HG03103 (cell line): ENCODE data around the gene TSTD2.
"Not testable (repeated sequence)": the region's sequence is repeated elsewhere in the genome, so short reads cannot be mapped to it uniquely, and the experiment has no call there.

Experiments
- ATAC-seq: cut with Tn5 transposase; IDR thresholded peaks from one replicate; pipeline ENCODE4 v1.9.1; 2021; ENCODE audit warnings: low read depth; ENCODE audit not compliant: unreplicated experiment

Gene TSTD2

DNA sequence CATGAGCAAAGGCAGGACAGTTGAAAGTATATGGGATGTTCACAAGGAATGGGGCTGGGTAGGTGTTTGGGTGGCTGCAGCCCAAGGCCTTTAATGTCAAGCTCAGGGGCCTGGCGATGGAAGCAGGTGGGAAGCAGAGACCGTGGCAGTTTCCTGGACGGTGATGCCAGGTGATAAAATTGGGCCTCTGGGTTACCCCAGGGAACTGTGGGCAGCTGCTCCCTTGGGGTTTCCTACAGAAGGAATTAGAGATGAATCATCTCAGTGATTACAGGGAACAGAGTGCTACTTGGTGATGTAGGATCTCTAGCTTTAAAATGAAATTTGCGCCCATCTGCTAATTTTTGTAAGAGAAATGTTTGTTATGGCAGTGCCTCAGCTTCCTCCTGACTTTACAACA lies 39.2 kb downstream of the TSTD2 start:
- ATAC-seq = no peak

DNA sequence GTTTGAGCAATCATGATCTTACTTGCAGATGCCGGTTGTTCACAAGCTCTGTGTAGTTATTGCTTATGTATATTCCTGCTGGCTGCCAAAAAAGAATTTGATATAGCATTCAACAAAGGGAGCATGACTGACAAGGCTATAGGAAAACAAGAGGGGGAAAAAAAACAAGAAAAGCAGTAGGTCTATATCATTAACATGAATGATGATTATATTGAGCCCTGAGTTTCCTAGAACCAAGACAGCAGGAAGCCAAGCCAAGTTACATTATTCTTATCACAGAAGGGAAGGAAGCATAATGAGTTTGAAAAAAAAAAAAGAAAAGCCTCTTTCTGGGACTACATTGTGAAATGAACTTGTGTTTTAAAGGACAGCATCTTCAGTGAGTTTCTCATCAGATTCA lies 41.0 kb downstream of the TSTD2 start:
- no peak for ATAC-seq

DNA sequence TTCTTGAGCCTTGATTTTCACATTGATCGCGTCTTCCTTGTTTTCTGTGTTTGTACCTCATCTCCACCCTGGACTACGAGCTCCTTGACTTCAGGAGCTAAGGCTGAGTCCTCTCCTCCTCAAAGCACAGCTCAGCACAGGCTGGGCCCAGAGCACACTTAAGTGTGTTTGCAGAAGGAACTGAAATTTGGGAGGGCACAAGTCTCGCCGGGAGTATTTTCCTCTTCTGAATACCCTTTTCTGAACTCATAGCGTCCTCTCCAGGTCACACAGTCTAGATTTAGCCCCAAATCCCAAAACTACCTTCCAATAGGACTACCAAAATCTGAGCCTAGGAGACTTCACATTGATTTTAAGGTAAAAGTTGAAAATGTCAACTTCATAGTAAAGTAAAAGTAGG lies 41.6 kb downstream of the TSTD2 start:
- no peak for ATAC-seq

DNA sequence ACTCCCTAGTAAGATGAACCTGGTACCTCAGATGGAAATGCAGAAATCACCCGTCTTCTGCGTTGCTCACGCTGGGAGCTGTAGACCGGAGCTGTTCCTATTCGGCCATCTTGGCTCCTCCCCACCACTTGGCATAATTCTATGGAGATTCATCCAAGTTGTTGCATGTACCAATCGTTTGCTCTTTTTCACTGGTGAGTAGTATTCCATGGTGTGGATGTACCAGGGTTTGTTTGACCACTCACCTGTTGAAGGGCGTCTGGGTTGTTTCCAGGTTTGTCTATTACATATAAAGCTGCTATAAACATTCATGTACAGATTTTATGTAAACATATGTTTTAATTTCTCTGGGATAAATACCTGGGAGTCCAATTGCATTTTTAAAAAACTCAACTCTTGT lies 46.3 kb downstream of the TSTD2 start:
- ATAC-seq = not testable (repeated sequence)

DNA sequence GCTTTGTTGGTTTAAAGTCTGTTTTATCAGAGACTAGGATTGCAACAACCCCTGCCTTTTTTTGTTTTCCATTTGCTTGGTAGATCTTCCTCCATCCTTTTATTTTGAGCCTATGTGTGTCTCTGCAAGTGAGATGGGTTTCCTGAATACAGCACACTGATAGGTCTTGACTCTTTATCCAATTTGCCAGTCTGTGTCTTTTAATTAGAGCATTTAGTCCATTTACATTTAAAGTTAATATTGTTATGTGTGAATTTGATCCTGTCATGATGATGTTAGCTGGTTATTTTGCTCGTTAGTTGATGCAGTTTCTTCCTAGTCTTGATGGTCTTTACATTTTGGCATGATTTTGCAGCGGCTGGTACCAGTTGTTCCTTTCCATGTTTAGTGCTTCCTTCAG lies 48.4 kb downstream of the TSTD2 start:
- not testable (repeated sequence) for ATAC-seq

DNA sequence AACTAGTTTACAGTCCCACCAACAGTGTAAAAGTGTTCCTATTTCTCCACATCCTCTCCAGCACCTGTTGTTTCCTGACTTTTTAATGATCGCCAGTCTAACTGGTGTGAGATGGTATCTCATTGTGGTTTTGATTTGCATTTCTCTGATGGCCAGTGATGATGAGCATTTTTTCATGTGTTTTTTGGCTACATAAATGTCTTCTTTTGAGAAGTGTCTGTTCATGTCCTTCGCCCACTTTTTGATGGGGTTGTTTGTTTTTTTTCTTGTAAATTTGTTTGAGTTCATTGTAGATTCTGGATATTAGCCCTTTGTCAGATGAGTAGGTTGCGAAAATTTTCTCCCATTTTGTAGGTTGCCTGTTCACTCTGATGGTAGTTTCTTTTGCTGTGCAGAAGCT lies 51.6 kb downstream of the TSTD2 start:
- ATAC-seq = not testable (repeated sequence)

DNA sequence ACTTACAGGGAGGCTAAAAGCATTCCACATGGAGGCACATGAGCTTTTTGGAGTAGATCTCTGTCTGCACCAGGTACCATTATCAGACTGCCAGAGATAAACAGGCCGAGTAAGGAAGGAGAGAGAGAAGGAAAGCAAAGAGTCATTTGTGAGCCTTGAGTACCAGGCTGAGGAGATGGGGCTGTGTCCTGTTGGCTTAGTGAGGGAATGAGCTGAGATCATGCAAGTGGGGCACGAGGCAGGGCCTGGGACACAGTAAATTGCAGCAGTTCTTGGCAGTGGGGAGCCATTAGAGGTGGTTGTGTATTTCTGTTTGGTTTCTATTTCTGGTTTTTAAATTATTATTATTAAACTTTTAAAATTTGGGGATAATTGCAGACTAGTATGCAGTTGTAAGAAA lies 53.3 kb downstream of the TSTD2 start:
- no peak for ATAC-seq

DNA sequence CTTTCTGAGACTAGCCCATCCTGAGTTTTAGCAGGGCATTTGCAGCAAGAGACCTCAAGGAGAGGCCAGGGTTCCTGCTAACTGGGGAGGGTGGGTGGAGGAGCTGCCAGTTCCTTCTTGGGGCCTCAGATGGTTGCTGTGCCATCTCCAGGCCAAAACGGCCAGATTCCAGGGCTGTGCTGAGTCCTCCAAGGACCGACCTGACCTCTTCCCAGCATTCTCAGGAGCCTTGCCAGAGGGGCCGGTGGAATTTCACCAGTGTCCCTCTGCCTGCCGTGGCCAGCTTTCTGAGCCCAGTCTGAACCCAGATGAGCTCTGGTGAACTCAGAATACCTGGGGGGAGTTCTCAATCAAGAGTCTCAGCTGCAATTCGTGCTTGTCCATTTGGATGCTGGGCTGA lies 54.3 kb downstream of the TSTD2 start:
- no peak for ATAC-seq

DNA sequence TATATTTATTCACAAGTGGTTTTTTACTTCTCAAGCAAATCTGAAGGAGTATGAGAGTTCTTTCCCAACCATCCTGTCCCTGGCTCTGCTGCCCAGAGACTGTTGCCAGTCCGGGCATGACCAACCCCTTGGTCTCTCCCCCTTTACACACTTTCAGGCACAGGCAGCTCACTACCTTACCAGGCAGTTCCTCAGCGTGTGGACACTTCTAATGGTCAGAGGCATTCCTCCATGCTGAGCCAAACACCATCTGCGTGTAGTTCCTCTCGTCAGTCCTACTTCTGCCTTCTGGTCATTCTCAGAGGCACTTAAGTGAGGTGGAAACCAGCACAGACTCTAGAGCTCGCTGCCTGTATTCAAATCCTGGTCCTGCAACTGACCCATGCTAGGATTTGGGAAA lies 56.1 kb downstream of the TSTD2 start:
- no peak for ATAC-seq

DNA sequence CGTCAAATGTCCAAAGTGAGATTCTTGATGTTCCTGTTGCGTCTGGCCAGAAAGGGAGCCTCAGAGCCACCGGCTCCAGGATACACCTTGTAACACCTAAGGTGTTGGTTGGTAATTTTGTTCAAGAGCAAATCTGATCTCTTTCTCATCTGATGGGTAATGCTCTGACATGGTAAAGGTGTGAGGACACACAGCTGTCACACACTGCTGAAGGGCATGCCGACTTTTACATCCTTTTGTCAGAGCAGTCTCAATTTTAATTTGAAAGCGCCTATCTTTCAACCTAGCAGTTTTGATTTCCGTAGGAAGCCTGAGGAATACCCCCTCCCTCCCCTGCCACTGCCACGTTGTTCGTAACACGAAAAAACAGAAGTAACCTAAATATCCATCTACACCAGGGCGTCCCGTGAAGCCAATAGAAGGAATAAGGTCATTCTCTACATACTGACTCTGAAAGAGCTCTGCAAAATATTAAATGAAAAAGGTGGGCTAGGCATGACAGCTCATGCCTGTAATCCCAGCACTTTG lies 57.4 kb downstream of the TSTD2 start:
- no peak for ATAC-seq

DNA sequence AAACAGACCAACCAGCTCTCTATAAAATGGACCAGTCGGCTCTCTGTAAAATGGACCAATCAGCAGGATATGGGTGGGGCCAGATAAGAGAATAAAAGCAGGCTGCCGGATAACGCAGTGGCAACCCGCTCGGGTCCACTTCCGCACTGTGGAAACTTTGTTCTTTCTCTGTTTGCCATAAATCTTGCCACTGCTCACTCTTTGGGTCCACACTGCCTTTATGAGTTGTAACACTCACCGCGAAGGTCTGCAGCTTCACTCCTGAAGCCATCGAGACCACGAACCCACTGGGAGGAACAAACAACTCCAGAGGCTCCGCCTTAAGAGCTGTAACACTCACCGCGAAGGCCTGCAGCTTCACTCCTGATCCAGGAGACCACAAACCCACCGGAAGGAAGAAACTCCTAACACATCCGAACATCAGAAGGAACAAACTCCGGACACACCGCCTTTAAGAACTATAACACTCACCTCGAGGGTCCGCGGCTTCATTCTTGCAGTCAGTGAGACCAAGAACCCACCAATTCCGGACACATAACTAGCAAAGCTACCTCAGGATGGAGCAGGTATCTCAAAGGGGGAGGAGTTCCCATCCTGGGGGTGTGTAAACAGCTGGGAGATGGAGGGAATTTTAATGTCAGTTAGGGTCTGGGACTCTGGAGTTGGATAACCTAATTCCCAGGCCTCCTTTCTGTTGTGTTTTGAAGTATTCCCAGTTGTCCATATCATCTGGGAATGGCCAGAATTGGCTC lies 58.1 kb downstream of the TSTD2 start:
- not testable (repeated sequence) for ATAC-seq

DNA sequence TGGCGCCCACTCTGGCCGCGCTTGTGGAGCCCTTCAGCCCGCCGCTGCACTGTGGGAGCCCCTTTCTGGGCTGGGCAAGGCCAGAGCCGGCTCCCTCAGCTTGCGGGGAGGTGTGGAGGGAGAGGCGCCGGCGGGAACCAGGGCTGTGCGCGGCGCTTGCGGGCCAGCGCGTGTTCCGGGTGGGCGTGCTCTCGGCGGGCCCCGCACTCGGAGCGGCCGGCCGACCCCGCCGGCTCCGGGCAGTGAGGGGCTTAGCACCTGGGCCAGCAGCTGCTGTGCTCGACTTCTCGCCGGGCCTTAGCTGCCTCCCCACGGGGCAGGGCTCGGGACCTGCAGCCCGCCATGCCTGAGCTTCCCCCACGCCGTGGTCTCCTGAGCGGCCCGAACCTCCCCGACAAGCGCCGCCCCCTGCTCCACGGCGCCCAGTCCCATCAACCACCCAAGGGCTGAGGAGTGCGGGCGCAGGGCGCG lies 59.0 kb downstream of the TSTD2 start:
- ATAC-seq = not testable (repeated sequence)

DNA sequence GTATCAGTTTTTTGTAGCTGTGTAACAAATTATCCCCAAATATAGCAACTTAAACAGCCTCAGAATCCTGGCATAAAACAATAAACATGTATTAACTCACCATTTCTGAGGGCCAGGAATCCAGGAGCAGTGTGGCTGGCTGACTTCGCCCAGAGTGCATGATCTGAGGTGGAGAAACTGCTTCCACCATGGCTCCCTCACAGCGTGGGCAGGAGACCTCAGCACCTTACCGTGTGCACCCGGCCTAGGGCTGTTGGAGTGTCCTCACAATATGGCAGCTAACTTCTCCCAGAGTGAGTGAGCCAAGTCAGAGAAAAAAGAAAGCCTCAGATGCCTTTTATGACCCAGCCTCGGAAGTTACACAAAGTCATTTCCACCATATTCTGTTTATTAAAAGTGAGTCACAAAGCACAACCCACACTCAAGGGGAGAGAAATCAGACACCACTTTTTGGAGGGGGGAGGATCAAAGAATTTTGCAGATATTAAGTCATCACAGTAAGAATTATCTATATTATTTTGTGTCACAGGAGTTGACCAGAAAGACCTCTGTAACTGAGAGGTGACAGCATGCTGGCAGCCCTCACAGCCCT lies 59.6 kb downstream of the TSTD2 start:
- ATAC-seq = no peak

DNA sequence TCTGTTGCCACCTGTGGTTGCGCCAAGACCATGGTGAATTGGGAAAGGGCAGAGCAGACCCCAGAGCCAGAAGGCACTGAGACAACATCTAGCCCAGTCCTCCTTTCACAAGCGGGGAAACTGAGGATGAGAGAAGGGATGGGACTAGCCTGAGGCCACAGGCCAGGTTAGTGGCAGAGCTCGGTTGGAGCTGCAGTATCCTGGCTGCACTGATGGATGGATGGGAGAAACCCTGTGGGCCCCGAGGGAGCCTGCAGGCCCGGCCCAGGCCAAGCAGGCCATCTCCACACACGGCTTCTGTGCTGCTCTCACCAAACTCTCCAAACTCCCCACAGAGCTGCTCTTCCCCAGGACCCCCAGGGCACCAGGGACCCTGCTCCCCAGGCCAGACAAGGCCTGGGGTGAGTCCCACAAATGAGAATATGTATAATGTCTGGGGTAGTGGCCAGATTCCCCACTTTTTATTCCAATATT lies 60.2 kb downstream of the TSTD2 start:
- ATAC-seq = no peak

DNA sequence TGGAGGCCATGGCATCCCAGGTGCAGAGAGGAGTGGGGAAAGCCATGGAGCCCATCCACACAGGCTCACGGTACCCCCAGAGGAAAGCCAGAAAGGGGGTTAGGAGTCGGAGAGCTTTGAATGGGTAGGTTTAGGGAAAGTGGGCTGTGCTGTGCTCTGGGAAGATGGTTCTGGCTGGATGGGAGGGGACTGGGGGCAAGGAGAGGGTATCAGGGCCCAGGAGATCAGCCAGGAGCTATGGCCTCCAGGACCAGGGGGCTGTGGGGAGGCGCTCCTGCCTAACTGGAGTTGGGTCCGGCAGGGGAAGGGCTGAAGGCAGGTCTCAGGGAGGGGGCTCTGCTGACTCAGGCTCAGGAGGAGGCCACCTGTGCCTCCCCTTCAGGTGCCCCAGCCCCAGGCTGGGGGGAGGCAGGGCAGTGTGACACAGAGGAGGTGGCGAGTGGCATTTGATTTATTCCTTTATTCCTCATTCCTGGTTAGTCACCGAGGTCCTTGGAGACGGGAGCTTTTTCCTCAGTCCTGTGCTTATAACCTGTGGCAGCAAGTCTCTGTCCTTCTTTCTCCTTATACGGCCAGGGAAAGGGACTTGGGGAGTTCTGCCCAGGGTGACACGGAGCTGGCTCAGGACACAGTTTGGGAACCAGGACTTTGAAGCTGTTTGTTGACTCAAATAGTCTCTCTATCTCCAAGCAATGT lies 60.8 kb downstream of the TSTD2 start:
- no peak for ATAC-seq

DNA sequence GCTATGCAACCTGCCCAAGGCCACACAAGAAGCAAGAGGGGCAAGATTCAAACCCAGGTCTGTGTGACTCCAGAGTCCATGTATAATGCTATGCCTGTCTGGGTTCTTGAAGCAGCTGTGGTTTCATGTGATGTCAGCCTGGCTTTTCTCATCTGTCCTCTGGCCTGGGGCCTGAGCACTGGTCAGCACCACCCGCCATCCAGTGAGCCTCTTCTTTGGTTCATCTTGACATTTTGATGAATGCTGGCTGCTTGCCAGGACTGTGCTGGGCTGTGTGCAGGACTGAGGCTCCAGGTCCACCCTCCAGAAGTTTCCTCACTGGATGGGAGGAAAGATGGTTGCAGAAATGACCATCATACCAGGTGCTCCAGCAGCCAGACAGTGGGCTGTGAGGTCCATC lies 61.5 kb downstream of the TSTD2 start:
- ATAC-seq = no peak

DNA sequence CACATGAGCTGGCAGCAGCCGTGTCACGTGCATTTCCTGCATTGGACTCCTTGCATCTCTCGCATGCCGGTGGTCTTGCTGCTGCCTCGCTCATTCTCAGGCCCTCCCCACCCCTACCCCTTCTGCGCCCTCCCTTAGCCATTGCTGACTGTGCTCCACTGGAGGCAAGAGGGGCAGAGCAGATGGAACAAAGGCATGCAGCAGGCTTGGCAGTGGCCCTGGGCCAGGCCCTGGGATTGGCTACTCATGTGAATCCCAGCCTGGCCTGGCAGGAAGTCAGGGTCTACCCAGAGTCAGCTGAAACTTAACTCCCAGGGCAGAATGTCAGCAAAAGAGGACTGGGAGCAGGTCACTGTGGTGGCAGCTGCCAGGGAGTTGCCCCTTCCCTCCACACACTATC lies 62.3 kb downstream of the TSTD2 start:
- no peak for ATAC-seq

DNA sequence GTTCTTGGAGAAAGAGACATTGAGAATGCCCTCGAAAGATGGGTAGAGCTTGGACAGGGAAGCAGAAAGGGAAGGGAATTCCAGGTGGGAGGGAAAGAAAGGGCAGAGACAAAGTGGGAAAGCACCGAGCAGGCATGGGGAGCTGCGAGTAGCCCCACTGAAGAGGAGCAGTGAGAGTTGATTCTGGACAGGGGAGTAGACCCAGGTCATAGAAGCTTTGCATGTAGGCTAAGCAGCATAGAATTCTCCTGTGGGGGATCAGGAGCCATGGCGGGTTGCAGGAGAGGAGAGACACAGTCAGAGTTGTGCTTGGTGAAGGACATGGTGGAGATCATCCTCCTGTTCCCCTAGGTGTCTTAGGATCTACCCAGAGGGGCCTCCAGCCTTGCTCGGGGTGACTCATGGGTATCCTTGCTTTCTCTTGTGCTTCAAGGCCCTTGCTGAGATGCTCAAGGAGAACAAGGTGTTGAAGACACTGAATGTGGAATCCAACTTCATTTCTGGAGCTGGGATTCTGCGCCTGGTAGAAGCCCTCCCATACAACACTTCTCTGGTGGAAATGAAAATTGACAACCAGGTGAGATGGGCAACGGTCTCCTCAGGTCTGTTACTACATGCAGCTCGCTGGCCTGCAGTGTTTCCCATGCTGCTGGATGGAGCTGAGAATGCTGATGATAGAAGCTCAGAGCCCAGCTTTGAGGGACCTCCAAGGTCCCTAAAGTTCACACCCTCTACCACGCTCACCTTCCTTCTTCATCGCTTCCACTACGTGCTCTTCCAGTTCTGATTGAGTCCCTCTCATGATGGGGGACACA lies 64.5 kb downstream of the TSTD2 start:
- no peak for ATAC-seq

DNA sequence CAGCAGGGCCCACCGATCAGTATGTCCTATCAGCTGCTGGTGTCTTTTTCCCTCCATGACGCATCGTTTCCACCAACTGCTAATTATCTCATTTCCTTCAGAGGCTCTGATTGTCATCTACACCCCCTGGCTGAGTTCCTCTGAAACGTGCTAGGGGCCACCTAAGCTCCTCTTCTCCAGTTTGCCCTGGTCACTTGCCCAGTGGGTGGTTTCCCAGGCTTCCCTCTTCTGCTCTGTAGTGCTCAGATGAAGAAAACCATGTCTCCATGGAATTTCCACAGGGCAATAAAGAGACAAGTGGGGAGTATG lies 65.3 kb downstream of the TSTD2 start:
- no peak for ATAC-seq

DNA sequence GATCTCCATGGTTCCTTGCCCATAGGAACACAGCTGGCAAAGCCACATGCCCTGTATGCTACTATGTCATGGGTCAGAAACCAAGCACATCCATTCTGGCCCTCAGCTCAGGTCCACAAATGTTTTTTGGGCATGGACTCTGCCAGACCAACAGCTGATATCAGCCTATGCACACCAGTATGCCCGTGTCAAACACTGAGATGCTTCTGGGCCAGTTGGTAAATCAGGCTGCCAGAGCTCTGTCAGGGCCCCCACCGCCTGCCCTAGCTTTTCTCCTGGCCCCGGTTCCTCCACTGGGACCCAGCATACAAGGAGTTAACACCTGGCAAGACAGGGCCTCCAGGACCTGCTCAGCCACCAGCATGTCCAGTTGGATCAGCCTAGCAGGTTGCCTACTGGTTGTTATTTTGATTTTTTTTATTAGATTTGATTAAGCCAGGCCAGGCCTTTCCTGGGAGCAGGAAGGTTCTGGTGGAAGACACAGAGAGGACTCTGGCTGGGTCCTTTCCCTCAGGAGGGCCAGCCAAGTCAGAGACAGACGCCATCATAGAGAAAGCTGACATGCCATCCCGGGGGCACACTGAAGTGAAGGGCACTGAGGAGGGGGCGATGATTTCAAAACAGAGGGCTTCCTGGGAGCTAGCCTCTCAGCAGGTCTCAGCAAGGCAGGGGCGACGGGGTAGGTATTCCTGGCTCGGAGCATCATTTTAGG lies 65.8 kb downstream of the TSTD2 start:
- ATAC-seq = no peak
